ENCODE measurements around the gene NEURL1B. TPM values are rescaled to one million over a fixed set of nuclear protein-coding genes. Genes with fewer than 3 reads are reported as not detected.

The NEURL1B gene
- polyA plus RNA-seq, 1 donor (not counting 4 experiments of a cell fraction or from before 2014, with no cell fraction given) = 0.43 TPM

DNA sequence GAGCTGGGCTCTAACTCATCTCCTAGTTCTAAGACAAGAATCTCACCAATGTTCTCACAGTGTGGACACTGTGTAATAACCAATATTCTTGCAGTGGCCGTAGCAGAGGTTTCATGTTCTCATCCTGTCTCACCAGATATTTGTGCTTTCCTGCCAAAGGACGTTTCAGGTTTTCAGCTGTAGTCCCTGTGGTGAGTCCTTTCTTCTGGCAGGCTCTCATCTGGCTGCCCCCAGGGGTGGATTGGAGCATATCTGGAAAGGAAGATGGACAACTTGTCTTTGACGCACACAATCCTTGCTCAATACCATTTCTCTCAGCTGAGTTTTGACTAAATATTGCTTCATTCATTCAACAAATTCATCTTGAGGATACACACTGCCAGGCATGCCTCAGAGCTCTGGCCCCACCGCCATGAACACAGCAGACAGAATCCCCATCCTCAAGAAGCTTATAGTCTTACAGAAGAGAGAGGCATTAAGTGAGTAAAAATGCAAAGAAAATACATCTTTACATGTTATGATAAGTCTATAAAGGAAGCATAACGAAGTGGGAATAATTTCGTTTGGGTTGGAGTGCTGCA is 33.8 kb upstream of the NEURL1B start:
- Histone ChIP-seq H3K27me3 (ENCODE audit: control insufficient read depth, extremely low read depth, insufficient read depth, low read length) (no peaks in the 10 kb centered on the region), H3K27ac (ENCODE audit: control insufficient read depth, insufficient read depth, low read length) (no peak overlapping the region)
- dilution Hi-C loops (cut with MboI; ENCODE audit: extremely low pct_ligation_motif_present, low sequenced_read_pairs) = no loop called here

DNA sequence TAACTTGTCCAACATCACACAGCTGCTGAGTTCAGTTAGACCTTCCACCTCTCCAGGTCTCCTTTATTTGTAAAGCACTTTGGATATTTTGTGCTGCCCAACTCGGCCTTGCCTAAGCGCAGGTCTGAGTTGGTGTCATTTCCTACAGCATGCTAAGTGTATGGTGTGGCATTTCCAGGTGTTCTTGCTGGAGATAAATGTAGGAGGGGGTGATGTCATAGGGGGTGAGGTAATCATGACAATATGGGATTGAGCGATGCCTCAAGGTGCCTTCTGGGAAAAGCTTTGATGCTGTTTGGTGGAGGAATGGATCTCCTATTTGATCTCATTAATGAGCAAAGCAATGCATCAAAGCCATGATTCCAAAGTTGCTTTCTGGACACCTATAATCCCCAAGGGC is 32.3 kb upstream of the NEURL1B start:
- TF ChIP-seq, protein P1, sequence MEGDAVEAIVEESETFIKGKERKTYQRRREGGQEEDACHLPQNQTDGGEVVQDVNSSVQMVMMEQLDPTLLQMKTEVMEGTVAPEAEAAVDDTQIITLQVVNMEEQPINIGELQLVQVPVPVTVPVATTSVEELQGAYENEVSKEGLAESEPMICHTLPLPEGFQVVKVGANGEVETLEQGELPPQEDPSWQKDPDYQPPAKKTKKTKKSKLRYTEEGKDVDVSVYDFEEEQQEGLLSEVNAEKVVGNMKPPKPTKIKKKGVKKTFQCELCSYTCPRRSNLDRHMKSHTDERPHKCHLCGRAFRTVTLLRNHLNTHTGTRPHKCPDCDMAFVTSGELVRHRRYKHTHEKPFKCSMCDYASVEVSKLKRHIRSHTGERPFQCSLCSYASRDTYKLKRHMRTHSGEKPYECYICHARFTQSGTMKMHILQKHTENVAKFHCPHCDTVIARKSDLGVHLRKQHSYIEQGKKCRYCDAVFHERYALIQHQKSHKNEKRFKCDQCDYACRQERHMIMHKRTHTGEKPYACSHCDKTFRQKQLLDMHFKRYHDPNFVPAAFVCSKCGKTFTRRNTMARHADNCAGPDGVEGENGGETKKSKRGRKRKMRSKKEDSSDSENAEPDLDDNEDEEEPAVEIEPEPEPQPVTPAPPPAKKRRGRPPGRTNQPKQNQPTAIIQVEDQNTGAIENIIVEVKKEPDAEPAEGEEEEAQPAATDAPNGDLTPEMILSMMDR (optimal IDR thresholded peaks at IDR 0.05 in 1 of 3, IDR thresholded peaks at IDR 0.05 in 1 of 3, conservative IDR thresholded peaks at IDR 0.05 in 1 of 3; ENCODE audit: extremely low read depth in 1 of 3, insufficient read depth in 2 of 3, low read length in 3 of 3) = no peak
- no peak for TF ChIP-seq EZH2 (IDR thresholded peaks at IDR 0.05; ENCODE audit: low read length)
- Histone ChIP-seq H3K4me3 (ENCODE audit: control insufficient read depth in 2 of 3, extremely low read depth in 1 of 3, insufficient read depth in 2 of 3, low read depth in 1 of 3, low read length in 3 of 3) (no peak overlapping the region), H3K9ac (ENCODE audit: control insufficient read depth, extremely low read depth, insufficient read depth, low read length) (no peak overlapping the region), H3K27me3 (ENCODE audit: control insufficient read depth, extremely low read depth, insufficient read depth, low read length) (no peaks in the 10 kb centered on the region), H4K20me1 (ENCODE audit: control insufficient read depth, extremely low read depth, insufficient read depth, low read length) (no peaks in the 10 kb centered on the region), H2AFZ (ENCODE audit: control insufficient read depth, low read length) (no peak overlapping the region), H3K27ac (ENCODE audit: control insufficient read depth, insufficient read depth, low read length) (no peak overlapping the region), H3K4me1 (ENCODE audit: control insufficient read depth, extremely low read depth, insufficient read depth, low read length) (no peaks in the 10 kb centered on the region), H3K9me1 (ENCODE audit: control insufficient read depth, extremely low read depth, insufficient read depth, low read length) (no peaks in the 10 kb centered on the region), H3K36me3 (ENCODE audit: control insufficient read depth in 2 of 2, extremely low read depth in 1 of 2, insufficient read depth in 2 of 2, low read length in 2 of 2) (no peaks in the 10 kb centered on the region), H3K79me2 (ENCODE audit: control insufficient read depth, insufficient read depth, low read length) (no peaks in the 10 kb centered on the region), H3K4me2 (ENCODE audit: control insufficient read depth, extremely low read depth, insufficient read depth, low read depth, low read length) (no peak overlapping the region), H3K9me3 (ENCODE audit: control insufficient read depth, low read depth, low read length) (no peaks in the 10 kb centered on the region)
- dilution Hi-C loops (cut with MboI; ENCODE audit: extremely low pct_ligation_motif_present, low sequenced_read_pairs) = no loop called here
- no peak for FAIRE-seq
- no peak for DNase-seq (ENCODE audit: low read depth, low spot score)

More for the DNA sequence above, 33.8 kb upstream of the NEURL1B start:
- Histone ChIP-seq H3K4me3 (ENCODE audit: control insufficient read depth in 2 of 3, extremely low read depth in 1 of 3, insufficient read depth in 2 of 3, low read depth in 1 of 3, low read length in 3 of 3) (no peak overlapping the region), H3K9me1 (ENCODE audit: control insufficient read depth, extremely low read depth, insufficient read depth, low read length) (no peaks in the 10 kb centered on the region), H3K4me1 (ENCODE audit: control insufficient read depth, extremely low read depth, insufficient read depth, low read length) (no peaks in the 10 kb centered on the region), H3K9me3 (ENCODE audit: control insufficient read depth, low read depth, low read length) (no peaks in the 10 kb centered on the region), H3K79me2 (ENCODE audit: control insufficient read depth, insufficient read depth, low read length) (no peaks in the 10 kb centered on the region), H3K9ac (ENCODE audit: control insufficient read depth, extremely low read depth, insufficient read depth, low read length) (no peak overlapping the region), H2AFZ (ENCODE audit: control insufficient read depth, low read length) (no peak overlapping the region), H3K4me2 (ENCODE audit: control insufficient read depth, extremely low read depth, insufficient read depth, low read depth, low read length) (no peak overlapping the region), H4K20me1 (ENCODE audit: control insufficient read depth, extremely low read depth, insufficient read depth, low read length) (no peaks in the 10 kb centered on the region), H3K36me3 (ENCODE audit: control insufficient read depth in 2 of 2, extremely low read depth in 1 of 2, insufficient read depth in 2 of 2, low read length in 2 of 2) (no peaks in the 10 kb centered on the region)
- DNase-seq (ENCODE audit: low read depth, low spot score) (no peak), FAIRE-seq (no peak)
- TF ChIP-seq, protein P1 (optimal IDR thresholded peaks at IDR 0.05 in 1 of 3, IDR thresholded peaks at IDR 0.05 in 1 of 3, conservative IDR thresholded peaks at IDR 0.05 in 1 of 3; ENCODE audit: extremely low read depth in 1 of 3, insufficient read depth in 2 of 3, low read length in 3 of 3) = no peak

Data from keratinocyte (primary cell).